GM12875 (cell line): ENCODE results near the gene CARS2.

Experiments
- H3K4me3 ChIP-seq: one replicate; pipeline ENCODE4 v1.5.1; 2011; ENCODE audit warnings: low read depth, low read length, control low read depth
- CTCF ChIP-seq: IDR thresholded peaks from 2 replicates; pipeline ENCODE4 v1.5.1; 2011; ENCODE audit warnings: low read depth, mild to moderate bottlenecking, control low read depth, inconsistent platforms, low read length, moderate library complexity, borderline replicate concordance; ENCODE audit not compliant: insufficient read depth

Gene CARS2

GRCh38 chr13:110657196-110657595, 48.7 kb downstream of the CARS2 start:
- TF ChIP-seq CTCF: no peak
- no peak overlapping the region for H3K4me3 ChIP-seq

- TF ChIP-seq CTCF: no peak
Measured at GRCh38 chr13:110653851-110654250, 52.1 kb downstream of the CARS2 start.

GRCh38 chr13:110653271-110653670, 52.6 kb downstream of the CARS2 start:
- TF ChIP-seq CTCF: no peak
- H3K4me3 ChIP-seq: no peak overlapping the region

More at GRCh38 chr13:110653851-110654250, 52.1 kb downstream of the CARS2 start:
- H3K4me3 ChIP-seq: no peak overlapping the region

GRCh38 chr13:110652764-110653163, 53.2 kb downstream of the CARS2 start:
- TF ChIP-seq CTCF: no peak

GRCh38 chr13:110652231-110652730, 53.6 kb downstream of the CARS2 start:
- TF ChIP-seq CTCF: no peak
- no peak overlapping the region for H3K4me3 ChIP-seq

More at GRCh38 chr13:110652764-110653163, 53.2 kb downstream of the CARS2 start:
- no peak overlapping the region for H3K4me3 ChIP-seq

GRCh38 chr13:110651726-110652230, 54.1 kb downstream of the CARS2 start:
- no peak for TF ChIP-seq CTCF
- H3K4me3 ChIP-seq: no peak overlapping the region

- no peak overlapping the region for H3K4me3 ChIP-seq
- TF ChIP-seq CTCF: no peak
Measured at GRCh38 chr13:110651271-110651670, 54.6 kb downstream of the CARS2 start.
